HT1080 (cell line): Measurements from ENCODE around the gene GALNT15. TPM values are rescaled to one million over a fixed set of nuclear protein-coding genes. Genes with fewer than 3 reads are reported as not detected.

ENCODE experiments used
- DNase-seq: peaks from one replicate; pipeline ENCODE4 v3.0.0-alpha.2; 2015; ENCODE audit warnings: low read depth
- polyA plus RNA-seq, 2 experiments: library from polyadenylated mRNA; depleted of rRNA; stranded (reverse); fragments of >200 nt; gene quantifications; 2 replicates each; pipeline ENCODE4 v1.2.3, GENCODE V29; 2015
- total RNA-seq: library from RNA; depleted of rRNA; stranded (reverse); fragments of >200 nt; shearing (Covaris generic); gene quantifications from 2 replicates; pipeline ENCODE4 v1.2.3, GENCODE V29; 2014; rRNA removed

Gene GALNT15, protein sequence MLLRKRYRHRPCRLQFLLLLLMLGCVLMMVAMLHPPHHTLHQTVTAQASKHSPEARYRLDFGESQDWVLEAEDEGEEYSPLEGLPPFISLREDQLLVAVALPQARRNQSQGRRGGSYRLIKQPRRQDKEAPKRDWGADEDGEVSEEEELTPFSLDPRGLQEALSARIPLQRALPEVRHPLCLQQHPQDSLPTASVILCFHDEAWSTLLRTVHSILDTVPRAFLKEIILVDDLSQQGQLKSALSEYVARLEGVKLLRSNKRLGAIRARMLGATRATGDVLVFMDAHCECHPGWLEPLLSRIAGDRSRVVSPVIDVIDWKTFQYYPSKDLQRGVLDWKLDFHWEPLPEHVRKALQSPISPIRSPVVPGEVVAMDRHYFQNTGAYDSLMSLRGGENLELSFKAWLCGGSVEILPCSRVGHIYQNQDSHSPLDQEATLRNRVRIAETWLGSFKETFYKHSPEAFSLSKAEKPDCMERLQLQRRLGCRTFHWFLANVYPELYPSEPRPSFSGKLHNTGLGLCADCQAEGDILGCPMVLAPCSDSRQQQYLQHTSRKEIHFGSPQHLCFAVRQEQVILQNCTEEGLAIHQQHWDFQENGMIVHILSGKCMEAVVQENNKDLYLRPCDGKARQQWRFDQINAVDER
- total RNA-seq, result 0.13 and 0.26 TPM in 2 replicates
- 1.7 and 2.2 TPM in 2 replicates for polyA plus RNA-seq (2015; cell fraction: cytosol; rRNA removed)
- 2.0 and 3.0 TPM in 2 replicates for polyA plus RNA-seq (2015; cell fraction: nucleus; rRNA removed)

DNA sequence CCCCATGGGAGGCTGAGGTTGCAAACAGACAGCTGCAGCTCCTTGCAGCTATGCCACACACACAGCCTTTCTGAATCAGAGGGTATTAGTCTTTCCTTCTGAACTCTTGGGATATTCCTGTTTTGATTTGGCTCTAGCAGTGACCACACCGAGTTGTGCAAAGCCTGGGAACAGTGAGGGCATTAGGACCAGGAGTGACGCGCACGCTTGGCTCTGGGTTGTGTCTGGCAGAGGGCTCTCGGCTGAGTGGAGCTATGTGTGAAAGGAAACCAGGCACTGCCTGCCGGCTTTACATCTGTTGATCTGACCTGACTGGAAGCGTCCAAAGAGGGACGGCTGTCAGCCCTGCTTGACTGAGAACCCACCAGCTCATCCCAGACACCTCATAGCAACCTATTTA is at the start of gene GALNT15:
GALNT15 (plus strand) TSS at position 292 of the 400 bp plus-strand sequence. CDS start 472 bp downstream, outside the sequence.
- peak; percentile 75 for DNase-seq

DNA sequence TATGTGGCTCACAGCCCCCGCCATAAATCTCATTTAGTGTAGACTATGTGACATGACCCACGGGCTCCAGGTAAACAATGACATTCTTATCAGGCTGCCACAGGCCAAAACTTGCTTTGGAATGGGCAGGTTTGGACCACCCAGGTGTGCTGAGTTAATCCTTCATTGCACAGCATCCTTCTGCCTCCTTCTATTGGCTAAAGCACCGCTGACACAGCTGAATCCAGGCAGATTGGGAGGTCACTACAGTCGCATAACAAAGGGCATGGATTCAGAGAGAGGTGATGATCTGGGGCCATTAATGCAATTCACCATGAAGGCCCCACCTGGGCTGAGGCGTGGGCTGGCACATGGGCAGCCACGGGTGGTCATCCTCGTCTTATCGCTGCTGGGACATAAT is 47.8 kb upstream of the GALNT15 start:
- DNase-seq, result no peak

- no peak for DNase-seq
Measured at GRCh38 chr3:16127249-16127648, 47.2 kb upstream of the GALNT15 start.

GRCh38 chr3:16130066-16130465 is 44.4 kb upstream of the GALNT15 start:
- peak; percentile 21 for DNase-seq

- DNase-seq, result no peak
Measured at GRCh38 chr3:16132190-16132589, 42.3 kb upstream of the GALNT15 start.

GRCh38 chr3:16132928-16133327 is 41.6 kb upstream of the GALNT15 start:
- DNase-seq, result no peak

GRCh38 chr3:16134173-16134928 is 40.1 kb upstream of the GALNT15 start:
- DNase-seq, result peak; percentile 33

DNA sequence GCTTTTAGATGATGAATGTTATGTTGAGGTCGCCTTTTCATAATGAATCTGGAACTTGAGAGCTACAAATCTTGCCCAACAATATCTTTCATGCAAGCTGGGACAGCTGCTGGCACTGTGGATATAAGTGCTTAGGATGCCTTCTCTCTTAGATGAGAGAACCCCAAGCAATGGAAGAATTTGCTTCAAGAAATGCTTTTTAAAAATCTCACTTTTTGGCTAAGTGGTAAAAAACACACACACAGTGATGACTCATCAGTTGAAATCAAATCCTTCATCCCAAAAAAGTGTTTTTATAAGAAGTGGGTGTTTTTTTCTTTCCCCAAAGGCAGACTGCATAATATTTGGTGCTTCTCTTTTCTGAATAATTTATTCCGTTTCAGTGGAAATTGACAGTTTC is 38.4 kb upstream of the GALNT15 start:
- DNase-seq, result no peak

DNA sequence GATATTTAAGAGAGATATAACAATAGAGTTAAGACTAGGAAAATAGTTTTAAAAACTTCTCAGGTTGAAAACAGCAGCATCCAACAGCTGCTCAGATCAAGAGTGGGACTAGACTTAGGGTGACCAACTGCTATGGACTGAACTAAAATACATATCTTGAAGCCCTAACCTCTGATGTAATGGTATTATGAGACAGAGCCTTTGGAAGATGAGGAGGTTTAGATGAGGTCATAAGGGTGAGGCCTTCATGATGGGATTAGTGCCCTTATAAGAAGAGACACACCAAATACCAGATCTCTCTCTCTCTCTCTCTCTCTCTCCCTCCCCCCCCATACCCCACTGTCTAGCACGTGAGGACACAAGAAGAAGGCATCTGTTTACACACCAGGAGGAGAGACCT is 37.4 kb upstream of the GALNT15 start:
- no peak for DNase-seq

DNA sequence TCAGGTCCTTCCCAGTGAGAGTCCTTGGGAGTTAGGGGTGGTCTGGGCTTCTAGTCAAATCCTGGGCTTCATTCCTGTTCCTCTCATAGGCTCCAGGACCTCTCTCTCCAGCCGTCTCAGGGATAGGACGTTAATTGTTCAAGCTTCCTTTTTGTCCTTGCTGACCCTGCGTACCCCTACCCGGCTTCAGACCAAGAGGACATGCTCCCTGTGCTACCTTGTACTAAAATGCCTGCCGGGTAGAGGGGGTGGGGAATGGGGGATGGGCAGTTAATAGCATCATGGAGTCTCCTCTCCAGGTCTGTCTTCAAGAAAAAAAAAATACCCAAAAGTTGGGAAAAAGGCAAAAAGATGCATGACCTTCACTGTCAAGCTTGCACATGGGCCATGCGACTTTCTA is 36.5 kb upstream of the GALNT15 start:
- DNase-seq, result no peak

GRCh38 chr3:16140116-16140893 is 34.2 kb upstream of the GALNT15 start:
- DNase-seq, result peak; percentile 84

DNA sequence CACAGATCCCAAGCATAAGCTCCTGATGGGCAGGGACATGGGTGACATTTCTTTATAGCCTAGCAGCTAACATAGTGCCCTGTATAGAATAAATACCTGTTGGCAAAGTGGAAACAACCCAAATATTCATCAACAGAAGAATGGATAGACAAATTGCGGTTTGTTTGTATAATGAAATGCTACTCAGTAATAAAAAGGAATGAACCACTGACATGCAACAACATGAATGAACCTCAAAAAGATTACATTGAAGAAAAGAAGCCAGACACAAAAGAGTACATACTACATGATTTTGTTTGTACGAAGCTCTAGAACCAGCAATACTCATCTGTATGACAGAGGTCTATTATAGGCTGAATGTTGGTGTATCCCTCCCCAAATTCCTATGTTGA is 33.6 kb upstream of the GALNT15 start:
- no peak for DNase-seq

DNA sequence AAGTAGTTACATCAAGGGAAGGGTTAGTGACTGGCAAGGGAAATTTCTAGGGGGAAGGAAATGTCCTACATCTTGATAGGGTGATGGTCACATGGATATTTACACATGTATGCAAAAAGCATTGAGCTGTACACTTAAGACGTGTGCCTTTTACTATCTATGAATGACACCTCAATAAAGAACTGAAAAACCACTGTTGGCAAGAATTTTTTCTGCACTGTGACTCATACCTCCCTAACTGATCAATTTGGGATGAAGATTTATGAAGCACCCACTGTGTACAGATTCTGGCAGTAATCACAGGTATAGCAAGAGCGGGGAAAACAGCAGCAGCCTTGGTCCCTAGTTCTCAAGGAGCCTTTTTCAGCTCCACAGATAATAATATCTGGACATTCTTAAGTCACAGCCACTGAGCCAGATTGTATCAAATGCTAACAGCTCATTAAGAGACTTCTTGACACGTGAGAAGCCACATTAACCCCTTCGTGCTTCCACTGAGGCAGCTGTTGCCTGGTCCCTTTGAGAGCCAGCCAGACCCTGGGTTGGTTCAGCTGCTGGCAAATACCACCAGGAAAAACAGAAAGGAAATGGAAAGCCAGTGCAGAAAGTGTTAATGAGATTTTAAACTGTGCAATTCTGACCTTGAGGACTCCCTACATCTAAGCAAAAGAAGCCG is 32.0 kb upstream of the GALNT15 start:
- DNase-seq, result no peak

- DNase-seq, result no peak
Measured at GRCh38 chr3:16143861-16144447, 30.5 kb upstream of the GALNT15 start.

GRCh38 chr3:16145176-16145575 is 29.3 kb upstream of the GALNT15 start:
- no peak for DNase-seq

DNA sequence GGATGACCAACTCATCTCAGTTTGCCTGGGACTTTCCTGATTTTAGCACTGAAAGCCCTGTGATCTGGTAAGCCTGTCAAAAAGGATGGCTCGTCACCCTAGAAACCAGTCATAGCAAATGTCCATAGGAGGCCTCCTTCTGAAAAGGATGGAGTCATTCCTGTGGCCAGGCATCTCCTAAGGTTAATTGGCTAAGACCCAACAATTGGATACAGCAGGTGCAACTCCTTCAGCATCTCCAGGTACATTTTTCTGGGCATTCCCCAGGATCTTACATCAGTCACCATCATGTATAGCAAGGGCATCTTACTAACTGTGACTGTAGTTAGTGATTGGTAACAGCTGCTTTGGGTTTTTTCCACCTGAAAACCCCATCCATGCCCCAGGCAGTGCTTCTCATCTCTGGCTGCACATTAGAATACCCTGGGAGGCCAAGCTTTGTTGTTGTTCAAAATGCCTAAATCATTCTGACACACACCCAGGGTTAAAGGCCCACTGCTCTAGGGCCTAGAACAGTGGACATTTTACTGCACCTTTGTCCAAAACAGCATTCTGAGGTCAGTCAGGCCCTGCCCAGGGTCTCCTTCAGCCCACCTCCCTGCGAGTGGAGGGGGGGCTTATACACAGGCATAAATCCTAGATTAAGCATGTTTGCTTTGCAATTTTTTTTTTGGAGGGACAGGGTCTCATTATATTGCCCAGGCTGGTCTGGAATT is 28.3 kb upstream of the GALNT15 start:
- no peak for DNase-seq

DNA sequence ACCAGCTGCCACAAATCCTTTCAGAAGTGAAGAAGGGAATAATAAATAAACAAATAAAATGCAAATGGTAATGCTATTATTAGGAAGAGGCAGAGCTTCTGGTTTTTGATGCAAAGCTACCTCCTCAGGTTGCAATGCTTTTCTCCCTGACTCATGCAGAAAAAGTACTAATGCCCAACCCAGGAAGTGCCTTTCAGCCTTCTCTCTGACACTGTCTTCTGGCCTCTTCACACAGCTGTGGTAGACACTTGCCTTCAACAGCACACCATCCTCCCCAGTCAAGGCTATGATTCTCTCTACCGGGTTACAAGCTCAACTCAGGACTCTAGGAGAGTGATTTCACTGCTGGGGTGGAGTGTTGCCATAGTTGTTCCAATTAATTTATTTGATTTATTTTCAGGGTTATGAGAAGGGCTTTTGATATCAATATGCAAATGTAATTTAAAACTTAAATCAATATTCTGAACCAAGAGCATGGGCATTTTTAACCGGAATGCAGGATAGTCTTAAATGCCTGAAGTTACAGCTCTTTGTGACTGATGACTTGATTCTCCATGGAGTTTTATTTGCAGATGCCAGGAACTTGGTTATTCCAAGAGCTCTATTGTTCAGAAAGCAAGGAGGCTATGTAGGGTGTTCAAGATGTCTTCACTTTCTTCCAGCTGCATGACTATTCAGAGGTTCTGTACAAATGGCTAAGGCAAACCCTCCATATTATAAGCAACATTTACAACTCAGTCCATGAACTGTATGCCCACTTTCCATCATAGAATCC is 27.1 kb upstream of the GALNT15 start:
- DNase-seq, result peak; percentile 73

DNA sequence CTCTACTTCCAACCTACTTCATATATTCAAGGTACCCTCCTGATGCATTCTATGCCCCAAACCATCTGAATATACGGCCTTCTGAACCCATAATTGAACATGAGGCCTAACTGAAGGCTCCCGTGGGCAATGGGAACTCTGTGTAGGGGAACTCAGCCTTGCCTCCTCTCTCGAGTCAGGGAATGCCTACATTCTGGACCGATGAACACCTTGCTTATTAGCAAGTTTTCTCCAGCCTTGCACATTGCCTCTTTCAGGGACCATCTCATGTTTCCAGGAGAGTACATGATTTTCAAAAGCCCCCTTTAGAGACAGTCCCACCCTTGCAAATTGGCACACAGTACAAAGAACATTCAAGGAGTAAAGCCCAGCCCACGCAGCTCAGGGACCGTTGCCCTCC is 26.3 kb upstream of the GALNT15 start:
- no peak for DNase-seq

DNA sequence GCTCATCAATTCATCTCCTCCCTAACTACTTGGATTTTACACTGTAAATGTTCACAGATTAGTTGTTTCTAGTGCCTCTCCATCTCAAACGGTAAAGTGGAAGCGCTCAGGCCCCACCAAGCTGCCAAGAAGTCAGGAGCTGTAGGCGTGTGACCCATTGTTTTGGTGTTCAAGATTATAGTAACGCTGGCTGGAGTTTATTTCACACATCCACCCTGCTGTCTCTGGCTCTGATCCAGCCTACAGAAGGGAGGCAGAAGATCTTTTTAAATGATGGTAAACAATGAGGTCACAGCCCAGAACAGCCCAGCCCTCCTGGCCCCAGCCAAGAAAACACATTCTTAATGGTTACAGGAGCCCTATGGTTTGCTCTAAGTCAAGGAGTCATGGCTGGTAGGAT is 25.7 kb upstream of the GALNT15 start:
- DNase-seq, result peak; percentile 36
